Endothelial cell of umbilical vein (primary cell): ENCODE results near the gene MAGEA12. TPM values are rescaled to one million over a fixed set of nuclear protein-coding genes. Genes with fewer than 3 reads are reported as not detected.
"Not testable (repeated sequence)": the region's sequence is repeated elsewhere in the genome, so short reads cannot be mapped to it uniquely, and the experiment has no call there.

Experiments used
- BruUV-seq: library from RNA; stranded (reverse); fragments of 400-500 nt; replicated peaks from 2 replicates; lab custom pipeline; 2021; lab: Mats Ljungman, UMichigan
- CTCF ChIA-PET: fragments of 300-600, 350-600 bp; sonication (Branson Sonifier 250); formaldehyde crosslinking; loops from one replicate; lab custom pipeline; 2021; ENCODE audit warnings: antibody characterized with exemption, inconsistent platforms; lab: Charles Lee
- POLR2A ChIA-PET: fragments of 300-600, 350-600 bp; sonication (Branson Sonifier 250); formaldehyde crosslinking; loops from one replicate; lab custom pipeline; 2021; ENCODE audit warnings: antibody characterized with exemption, inconsistent platforms; lab: Charles Lee
- DNase-seq: peaks from one replicate; pipeline ENCODE4 v3.0.0-alpha.2; 2011; ENCODE audit warnings: low read depth, low spot score
- FAIRE-seq: peaks from 2 replicates; lab custom pipeline; 2011; peaks lifted over from hg19 to GRCh38; lab: Jason Lieb, UNC
- H2AFZ ChIP-seq: 2 replicates; pipeline ENCODE4 v1.6.0; 2012; ENCODE audit warnings: low read depth, low read length, control low read depth, inconsistent platforms
- H3K27ac ChIP-seq: 2 replicates; pipeline ENCODE4 v1.5.1; 2011; ENCODE audit warnings: low read depth, mild to moderate bottlenecking, control low read depth, low read length, moderate library complexity; ENCODE audit not compliant: insufficient read depth
- H3K27me3 ChIP-seq, 2 experiments: 2 replicates each; pipeline versions ENCODE4 v1.6.0 to v1.6.1; 2011; ENCODE audit warnings: low read length in 2 of 2, mixed read lengths in 1 of 2; ENCODE audit not compliant: control insufficient read depth in 2 of 2, insufficient read depth in 2 of 2
- H3K36me3 ChIP-seq, 2 experiments: 2 replicates in 1 of 2; 3 replicates in 1 of 2; pipeline ENCODE4 v1.5.1; 2011; ENCODE audit warnings: low read length in 2 of 2, mild to moderate bottlenecking in 1 of 2, moderate library complexity in 1 of 2; ENCODE audit not compliant: control insufficient read depth in 2 of 2, insufficient read depth in 2 of 2; ENCODE audit errors: extremely low read depth in 1 of 2
- H3K4me1 ChIP-seq: 3 replicates; pipeline ENCODE4 v1.5.1; 2011; ENCODE audit warnings: mild to moderate bottlenecking, low read length; ENCODE audit not compliant: control insufficient read depth, insufficient read depth; ENCODE audit errors: extremely low read depth
- H3K4me2 ChIP-seq: 2 replicates; pipeline ENCODE4 v1.6.1; 2011; ENCODE audit warnings: low read length, control low read depth, mixed read lengths; ENCODE audit not compliant: insufficient read depth
- H3K4me3 ChIP-seq, 3 experiments: fragments of 200-600 bp in 1 of 3; sonication (generic), shearing (Covaris generic) in 1 of 3; replicated peaks in 1 of 3; 2 replicates each; pipeline ENCODE4 v1.5.1; 2011 to 2016; ENCODE audit warnings: control low read depth in 3 of 3, low read length in 3 of 3, mild to moderate bottlenecking in 2 of 3, inconsistent platforms in 1 of 3, low read depth in 1 of 3, moderate library complexity in 1 of 3; ENCODE audit not compliant: insufficient read depth in 1 of 3
- H3K79me2 ChIP-seq: 2 replicates; pipeline ENCODE4 v1.6.0; 2012; ENCODE audit warnings: low read length, inconsistent platforms; ENCODE audit not compliant: control insufficient read depth, insufficient read depth
- H3K9ac ChIP-seq: replicated peaks from 2 replicates; pipeline ENCODE3; 2011; ENCODE audit warnings: low read length, control low read depth; ENCODE audit not compliant: insufficient read depth; ENCODE audit errors: extremely low read depth
- H3K9me1 ChIP-seq: replicated peaks from 3 replicates; pipeline ENCODE4 v1.6.0; 2011; ENCODE audit warnings: mild to moderate bottlenecking, low read length; ENCODE audit not compliant: control insufficient read depth, insufficient read depth; ENCODE audit errors: extremely low read depth
- H3K9me3 ChIP-seq: replicated peaks from 2 replicates; pipeline ENCODE4 v1.5.1; 2012; ENCODE audit warnings: low read length, inconsistent platforms; ENCODE audit not compliant: control insufficient read depth, insufficient read depth
- H4K20me1 ChIP-seq: replicated peaks from 2 replicates; pipeline ENCODE3; 2011; ENCODE audit warnings: mild to moderate bottlenecking, low read length; ENCODE audit not compliant: control insufficient read depth, insufficient read depth; ENCODE audit errors: extremely low read depth
- CTCF ChIP-seq, 2 donors: IDR thresholded peaks; 1 replicate in 1 of 2; 2 replicates in 1 of 2; pipeline ENCODE4 v1.5.1; 2011; ENCODE audit warnings: low read length in 2 of 2, mild to moderate bottlenecking in 2 of 2, moderate library complexity in 2 of 2, control low read depth in 1 of 2, inconsistent platforms in 1 of 2, low read depth in 1 of 2; ENCODE audit not compliant: insufficient read depth in 1 of 2; ENCODE audit errors: extremely low read depth in 1 of 2
- EZH2 ChIP-seq: IDR thresholded peaks from 2 replicates; pipeline ENCODE4 v1.6.1; 2012; ENCODE audit warnings: borderline replicate concordance, low read depth, mild to moderate bottlenecking, moderate library complexity, low read length, inconsistent platforms; ENCODE audit not compliant: severe bottlenecking
- FOS ChIP-seq: IDR thresholded peaks from 2 replicates; pipeline ENCODE4 v1.6.1; 2011; ENCODE audit warnings: mild to moderate bottlenecking, low read length, moderate library complexity, borderline replicate concordance; ENCODE audit not compliant: insufficient read depth
- GATA2 ChIP-seq: IDR thresholded peaks from 2 replicates; pipeline ENCODE4 v1.7.0; 2011; ENCODE audit warnings: low read depth, mild to moderate bottlenecking, moderate library complexity, mixed read lengths, low read length; ENCODE audit not compliant: insufficient read length, insufficient read depth
- JUN ChIP-seq: IDR thresholded peaks from 2 replicates; pipeline ENCODE4 v1.6.1; 2011; ENCODE audit warnings: borderline replicate concordance, low read depth; ENCODE audit not compliant: insufficient read length, insufficient read depth
- MAX ChIP-seq: IDR thresholded peaks from 2 replicates; pipeline ENCODE4 v1.6.1; 2011; ENCODE audit not compliant: insufficient read depth, insufficient read length
- MYC ChIP-seq: IDR thresholded peaks from one replicate; pipeline ENCODE4 v1.6.1; 2011; ENCODE audit warnings: mild to moderate bottlenecking, low read depth, low read length
- POLR2A ChIP-seq: IDR thresholded peaks from 2 replicates; pipeline ENCODE4 v1.6.1; 2012; ENCODE audit warnings: low read depth, mild to moderate bottlenecking, control low read depth, low read length
- POLR2AphosphoS5 ChIP-seq: IDR thresholded peaks from 2 replicates; pipeline ENCODE4 v1.6.1; 2012; ENCODE audit warnings: low read depth, mild to moderate bottlenecking, control low read depth, low read length, moderate library complexity; ENCODE audit not compliant: insufficient read depth
- dilution Hi-C: fragments of 300-500 bp; cut with MboI; formaldehyde crosslinking; loops from one replicate; pipeline ENCODE4 v1.15.0; 2019; ENCODE audit warnings: low sequenced_read_pairs; ENCODE audit not compliant: extremely low pct_ligation_motif_present
- intact Hi-C: fragments of 100-400 bp; cut with micrococcal nuclease; formaldehyde crosslinking; loops from one replicate; pipeline ENCODE4 v1.10.0; 2022
- polyA plus RNA-seq, 4 experiments: library from polyadenylated mRNA; depleted of rRNA in 3 of 4; stranded (reverse) in 3 of 4; unstranded in 1 of 4; fragments of >200 nt; gene quantifications; 2 replicates each; pipeline versions ENCODE4 v1.2.1 to v1.2.3, GENCODE V29; 2011 to 2012; ENCODE audit warnings: missing spikeins in 1 of 4
- total RNA-seq: library from RNA; stranded (reverse); gene quantifications from 2 replicates; pipeline ENCODE4 v1.2.3, GENCODE V29; 2021

Gene MAGEA12
- total and polyA plus RNA-seq, 2 donors (not counting 3 experiments of a cell fraction or from before 2014, with no cell fraction given) = not detected

- TF ChIP-seq JUN (no peak), MYC (no peak), EZH2 (no peak), GATA2 (no peak), POLR2AphosphoS5 (no peak), POLR2A (no peak), MAX (no peak), CTCF (IDR thresholded peaks at IDR 0.05; ENCODE audit: extremely low read depth in 1 of 2, insufficient read depth in 1 of 2, low read depth in 1 of 2, low read length in 2 of 2) (no peak), FOS (no peak)
- DNase-seq = no peak
- H3K27ac ChIP-seq = no peak overlapping the region
- no peak for FAIRE-seq
- H3K4me3 ChIP-seq = no peak overlapping the region
- no peaks in the 10 kb centered on the region for H3K36me3 ChIP-seq
- intact Hi-C loops (no loop called here), dilution Hi-C loops (no loop called here)
- no peaks in the 10 kb centered on the region for H3K79me2 ChIP-seq
- H3K27me3 ChIP-seq = no peaks in the 10 kb centered on the region
- H3K9ac ChIP-seq = no peak overlapping the region
- no peaks in the 10 kb centered on the region for H3K4me1 ChIP-seq
- H2AFZ ChIP-seq = no peak overlapping the region
- H3K4me2 ChIP-seq = no peak overlapping the region
- BruUV-seq = no TSS peak
- no peaks in the 10 kb centered on the region for H3K9me1 ChIP-seq
- ChIA-PET CTCF (no interaction called here), POLR2A (no interaction called here)
- H4K20me1 ChIP-seq = no peaks in the 10 kb centered on the region
- H3K9me3 ChIP-seq = no peaks in the 10 kb centered on the region
Observed at GRCh38 chrX:152725409-152725808, 8.1 kb upstream of the MAGEA12 start.

GRCh38 chrX:152734143-152734858 is 744 bp downstream of the MAGEA12 start:
- CTCF ChIA-PET, DNase-seq, H3K4me1 ChIP-seq, H3K36me3 ChIP-seq, H3K9ac ChIP-seq, H4K20me1 ChIP-seq, H3K4me2 ChIP-seq, H3K9me1 ChIP-seq, POLR2A ChIA-PET, dilution Hi-C loops, BruUV-seq, H3K27ac ChIP-seq, H3K27me3 ChIP-seq, FAIRE-seq, H2AFZ ChIP-seq, H3K9me3 ChIP-seq, intact Hi-C loops, H3K4me3 ChIP-seq, H3K79me2 ChIP-seq: not testable (repeated sequence)
